ENCODE results near the gene PSMC3.

GRCh38 chr11:47464483-47464882, 38.2 kb upstream of the PSMC3 start:
- no peak for TF ChIP-seq POLR2A (IDR thresholded peaks at IDR 0.05)
- TF ChIP-seq CTCF (IDR thresholded peaks at IDR 0.05), result no peak

All from right lobe of liver (tissue), 4 donors.